Prostate gland (tissue), 2 donors: ENCODE results near the gene FAM83F. TPM values are rescaled to one million over a fixed set of nuclear protein-coding genes. Genes with fewer than 3 reads are reported as not detected.
"Not testable (repeated sequence)": the region's sequence is repeated elsewhere in the genome, so short reads cannot be mapped to it uniquely, and the experiment has no call there.

ENCODE experiments used
- DNase-seq: peaks from one replicate; pipeline ENCODE4 v3.0.0-alpha.2; 2019; ENCODE audit warnings: low spot score
- H3K27ac ChIP-seq, 2 donors: fragments of 200-600 bp; sonication (generic); 2 replicates each; pipeline ENCODE4 v1.5.1; 2017 to 2019
- H3K27me3 ChIP-seq: fragments of 200-600 bp; sonication (generic); replicated peaks from 2 replicates; pipeline ENCODE4 v1.5.1; 2019; ENCODE audit not compliant: insufficient read depth
- H3K36me3 ChIP-seq, 2 donors: fragments of 200-600 bp; sonication (generic); 1 replicate in 1 of 2; 2 replicates in 1 of 2; pipeline versions ENCODE4 v1.5.1 to v1.8.1; 2017 to 2019
- H3K4me1 ChIP-seq: fragments of 200-600 bp; sonication (generic); replicated peaks from 2 replicates; pipeline ENCODE4 v1.5.1; 2019
- H3K4me3 ChIP-seq, 2 donors: fragments of 200-600 bp; sonication (generic); 2 replicates each; pipeline ENCODE4 v1.5.1; 2017 to 2019
- H3K9me3 ChIP-seq: fragments of 200-600 bp; sonication (generic); 2 replicates; pipeline ENCODE4 v1.5.1; 2017
- CTCF ChIP-seq, 4 experiments: fragments of 200-600 bp in 2 of 4; fragments of 450-650 bp in 2 of 4; sonication (generic) in 2 of 4; IDR thresholded peaks; 1 replicate in 3 of 4; 2 replicates in 1 of 4; pipeline ENCODE4 v1.5.1; 2016 to 2019; ENCODE audit warnings: antibody characterized with exemption in 4 of 4, mild to moderate bottlenecking in 2 of 4, moderate library complexity in 2 of 4
- POLR2A ChIP-seq: fragments of 450-650 bp; IDR thresholded peaks from one replicate; pipeline ENCODE4 v1.6.1; 2016; ENCODE audit warnings: antibody characterized with exemption, mild to moderate bottlenecking
- POLR2AphosphoS5 ChIP-seq: sonication (generic); formaldehyde crosslinking; IDR thresholded peaks from one replicate; pipeline ENCODE4 v1.6.1; 2017; ENCODE audit warnings: antibody characterized with exemption
- WGBS: methylation state at CpG from one replicate; pipeline ENCODE4 v1.1.5; 2018; 5-methylcytosine and 5-hydroxymethylcytosine counted together
- intact Hi-C: fragments of 100-400 bp; cut with DNase I; formaldehyde crosslinking; loops from one replicate; pipeline ENCODE4 v1.14.2; 2022
- total RNA-seq, 2 donors: library from RNA; depleted of rRNA; stranded (reverse); fragments of >200 nt; gene quantifications; one replicate each; pipeline ENCODE4 v1.1.0, GENCODE V29; 2016

The FAM83F gene
- total RNA-seq, 2 donors from 2014 or later, result 26.2 to 28.6 TPM

DNA sequence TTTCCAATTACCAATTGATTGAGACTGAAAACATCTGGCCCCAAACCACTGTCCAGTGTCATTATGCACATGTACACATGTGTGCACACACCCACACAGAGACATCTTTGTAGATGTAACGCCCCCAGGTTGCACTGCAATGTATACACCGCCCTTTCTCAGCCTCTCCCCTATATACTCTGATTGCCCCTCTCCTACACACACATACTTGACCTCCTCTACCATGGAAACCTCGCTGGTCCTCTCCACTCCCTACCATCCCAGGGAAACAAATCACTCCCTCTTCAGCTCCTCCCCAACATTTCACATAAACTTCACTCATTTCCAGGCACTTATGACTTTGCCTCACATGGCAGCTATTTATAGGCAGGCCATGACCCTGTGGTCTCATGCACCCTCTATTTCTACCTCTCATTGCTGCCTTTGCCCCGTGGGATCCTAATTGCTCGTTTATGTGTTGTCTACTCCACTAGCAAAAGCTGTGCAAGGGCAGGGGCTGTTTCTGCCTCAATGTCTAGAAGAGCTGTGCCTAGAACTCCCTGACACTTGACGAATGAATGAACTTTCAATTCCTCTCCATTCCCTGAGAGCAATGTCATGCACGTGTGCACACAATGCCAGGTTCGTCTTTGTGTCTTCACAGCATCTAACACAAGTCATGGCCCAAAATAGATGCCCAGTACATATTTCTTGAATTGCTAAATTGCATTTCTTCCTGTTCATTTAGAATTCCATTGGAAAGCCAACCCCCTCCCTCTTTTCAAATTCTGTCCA, 44.6 kb upstream of the FAM83F start:
- H3K36me3 ChIP-seq, result no peaks in the 10 kb centered on the region
- H3K27me3 ChIP-seq, result no peaks in the 10 kb centered on the region
- H3K9me3 ChIP-seq, result no peaks in the 10 kb centered on the region
- no peak overlapping the region for H3K4me3 ChIP-seq
- DNase-seq, result no peak
- 79% methylated on average over 8 of the region's 8 CpGs for WGBS
- no peaks in the 10 kb centered on the region for H3K4me1 ChIP-seq
- TF ChIP-seq POLR2A (no peak), CTCF (IDR thresholded peaks at IDR 0.05) (no peak)
- intact Hi-C loops, result no loop called here
- H3K27ac ChIP-seq, result no peak overlapping the region

DNA sequence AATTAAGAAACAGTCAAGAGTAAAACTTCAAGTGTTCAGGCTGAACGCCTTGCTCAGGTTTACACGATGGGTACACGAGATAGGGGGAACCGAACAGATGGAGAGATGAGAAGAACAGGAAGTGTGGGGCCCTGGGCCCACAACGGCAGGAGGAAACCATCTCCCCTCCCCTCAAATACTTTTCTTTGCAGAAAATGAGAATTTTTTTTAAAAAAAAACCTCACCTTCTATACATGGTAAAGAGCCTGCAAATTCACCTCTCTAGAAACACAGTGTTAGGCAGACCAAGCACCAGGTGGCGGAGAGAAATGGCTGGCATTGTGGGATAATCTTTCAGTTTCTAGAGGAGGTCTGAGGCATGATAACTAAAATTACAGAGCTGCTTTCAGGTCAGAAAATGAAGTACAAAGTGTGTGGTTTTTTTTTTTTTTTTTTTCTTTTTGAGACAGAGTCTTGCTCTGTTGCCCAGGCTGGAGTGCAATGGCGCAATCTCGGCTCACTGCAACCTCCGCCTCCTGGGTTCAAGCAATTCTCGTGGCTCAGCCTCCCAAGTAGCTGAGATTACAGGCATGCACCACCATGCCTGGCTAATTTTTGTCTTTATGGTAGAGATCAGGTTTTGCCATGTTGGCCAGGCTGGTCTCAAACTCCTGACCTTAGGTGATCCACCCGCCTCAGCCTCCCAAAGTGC, 43.0 kb upstream of the FAM83F start:
- H3K4me1 ChIP-seq, H3K4me3 ChIP-seq, H3K36me3 ChIP-seq, intact Hi-C loops, H3K9me3 ChIP-seq, H3K27ac ChIP-seq, DNase-seq, H3K27me3 ChIP-seq: not testable (repeated sequence)
- WGBS, result 74% methylated on average over 11 of the region's 11 CpGs

- Histone ChIP-seq H3K4me1 (no peaks in the 10 kb centered on the region), H3K36me3 (no peaks in the 10 kb centered on the region), H3K27ac (no peak overlapping the region), H3K4me3 (no peak overlapping the region), H3K9me3 (no peaks in the 10 kb centered on the region), H3K27me3 (no peaks in the 10 kb centered on the region)
- no peak for DNase-seq
- intact Hi-C loops, result no loop called here
- WGBS, result 94% methylated on average over 6 of the region's 6 CpGs
- TF ChIP-seq POLR2A (no peak), CTCF (IDR thresholded peaks at IDR 0.05) (no peak), POLR2AphosphoS5 (no peak)
Observed at GRCh38 chr22:39952347-39952746, 42.4 kb upstream of the FAM83F start.

DNA sequence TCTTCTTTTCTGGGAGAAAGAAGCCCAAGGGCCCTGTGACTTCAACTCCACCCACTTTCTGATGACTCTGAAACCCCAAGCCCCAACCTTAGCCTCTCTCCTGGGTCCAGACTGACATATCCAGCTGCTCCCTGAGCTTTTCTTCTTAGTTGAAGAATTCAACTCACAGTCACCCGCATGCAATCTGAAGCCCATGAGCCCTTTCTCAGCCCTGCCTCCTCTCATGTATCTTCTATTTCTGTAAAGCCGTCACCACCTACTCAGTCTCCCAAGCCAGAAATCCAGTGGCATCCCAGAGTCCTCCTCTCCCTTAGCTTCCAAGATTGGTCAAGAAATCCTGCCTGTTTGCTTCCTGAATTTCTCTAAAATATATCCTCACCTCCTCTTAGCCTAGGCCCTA, 41.7 kb upstream of the FAM83F start:
- WGBS, result 100% methylated on average over 2 of the region's 2 CpGs
- intact Hi-C loops, result no loop called here
- Histone ChIP-seq H3K4me1 (no peaks in the 10 kb centered on the region), H3K27ac (no peak overlapping the region), H3K27me3 (no peaks in the 10 kb centered on the region), H3K4me3 (no peak overlapping the region), H3K9me3 (no peaks in the 10 kb centered on the region), H3K36me3 (no peaks in the 10 kb centered on the region)
- DNase-seq, result no peak
- TF ChIP-seq POLR2AphosphoS5, result no peak

GRCh38 chr22:39954584-39955055, 40.1 kb upstream of the FAM83F start:
- H3K9me3 ChIP-seq, result no peaks in the 10 kb centered on the region
- DNase-seq, result no peak
- no peaks in the 10 kb centered on the region for H3K4me1 ChIP-seq
- intact Hi-C loops, result no loop called here
- no peak overlapping the region for H3K27ac ChIP-seq
- whole genome bisulfite sequencing, result 93% methylated on average over 4 of the region's 4 CpGs
- H3K4me3 ChIP-seq, result no peak overlapping the region
- TF ChIP-seq POLR2AphosphoS5 (no peak), CTCF (IDR thresholded peaks at IDR 0.05) (no peak), POLR2A (no peak)
- H3K27me3 ChIP-seq, result no peaks in the 10 kb centered on the region
- no peaks in the 10 kb centered on the region for H3K36me3 ChIP-seq

DNA sequence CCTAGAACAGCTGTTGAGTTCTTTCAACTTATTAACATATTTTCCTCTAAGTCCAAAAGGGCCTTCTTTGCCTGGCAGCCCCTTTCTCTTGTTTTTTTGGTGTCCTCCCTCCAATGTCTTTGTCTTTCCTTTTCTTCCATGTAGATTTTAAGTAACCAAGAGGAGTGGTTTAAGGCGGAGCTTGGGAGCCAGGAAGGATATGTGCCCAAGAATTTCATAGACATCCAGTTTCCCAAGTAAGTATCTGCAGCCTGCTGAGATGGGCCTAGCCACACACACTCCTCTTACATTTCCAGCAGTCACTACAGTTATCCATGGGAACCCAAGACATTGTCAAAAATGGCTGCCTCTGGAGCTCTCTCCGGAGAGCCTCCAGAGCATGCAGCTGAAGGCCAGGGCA, 39.1 kb upstream of the FAM83F start:
- H3K36me3 ChIP-seq, result no peaks in the 10 kb centered on the region
- no peak for DNase-seq
- no peak overlapping the region for H3K27ac ChIP-seq
- no peaks in the 10 kb centered on the region for H3K9me3 ChIP-seq
- 98% methylated on average over 2 of the region's 2 CpGs for WGBS
- TF ChIP-seq POLR2A (no peak), CTCF (IDR thresholded peaks at IDR 0.05) (no peak), POLR2AphosphoS5 (no peak)
- H3K4me1 ChIP-seq, result no peaks in the 10 kb centered on the region
- intact Hi-C loops, result no loop called here
- H3K4me3 ChIP-seq, result no peak overlapping the region
- no peaks in the 10 kb centered on the region for H3K27me3 ChIP-seq
